SK-N-SH (cell line): ENCODE measurements around the gene FOXA1. TPM values are rescaled to one million over a fixed set of nuclear protein-coding genes. Genes with fewer than 3 reads are reported as not detected.

Source experiments
- CTCF ChIA-PET: fragments of 300-600, 350-600 bp; formaldehyde crosslinking; extraction: SDS; loops from one replicate; lab custom pipeline; 2021; lab: Yijun Ruan, JAX
- POLR2A ChIA-PET: fragments of 350-600 bp; sonication (Branson Sonifier 250); formaldehyde crosslinking; extraction: SDS; loops from one replicate; lab custom pipeline; 2020; ENCODE audit warnings: antibody characterized with exemption, inconsistent platforms; lab: Yijun Ruan, JAX
- DNase-seq: peaks from one replicate; pipeline ENCODE4 v3.0.0; 2012
- H2AFZ ChIP-seq: fragments of 200-600 bp; sonication (generic); 2 replicates; pipeline ENCODE4 v1.8.1; 2016; ENCODE audit warnings: antibody characterized with exemption, mild to moderate bottlenecking, low read depth
- H3F3A ChIP-seq: fragments of 200-600 bp; sonication (generic); replicated peaks from 2 replicates; pipeline ENCODE3; 2016; ENCODE audit warnings: antibody characterized with exemption, mild to moderate bottlenecking; ENCODE audit not compliant: insufficient read depth
- H3K27ac ChIP-seq, 2 experiments: fragments of 200-500 bp in 1 of 2; fragments of 200-600 bp in 1 of 2; sonication (Bioruptor generic) in 1 of 2; sonication (generic), shearing (Covaris generic) in 1 of 2; 2 replicates each; pipeline versions ENCODE4 v1.5.1 to v1.6.1; 2014 to 2016; ENCODE audit warnings: low read depth in 2 of 2, inconsistent platforms in 1 of 2, low read length in 1 of 2, mild to moderate bottlenecking in 1 of 2, mixed read lengths in 1 of 2
- H3K27me3 ChIP-seq: fragments of 200-600 bp; sonication (generic), shearing (Covaris generic); 2 replicates; pipeline ENCODE4 v1.6.1; 2016; ENCODE audit warnings: mixed run types; ENCODE audit not compliant: insufficient read depth
- H3K36me3 ChIP-seq, 2 experiments: fragments of 200-500 bp in 1 of 2; fragments of 200-600 bp in 1 of 2; sonication (Bioruptor generic) in 1 of 2; sonication (generic) in 1 of 2; replicated peaks in 1 of 2; 2 replicates each; pipeline versions ENCODE3 to v1.5.1; 2014 to 2016; ENCODE audit warnings: low read length in 1 of 2, mild to moderate bottlenecking in 1 of 2; ENCODE audit not compliant: insufficient read depth in 2 of 2, control insufficient read depth in 1 of 2
- H3K4me1 ChIP-seq, 2 experiments: fragments of 200-500 bp in 1 of 2; fragments of 200-600 bp in 1 of 2; sonication (Bioruptor generic) in 1 of 2; sonication (generic), shearing (Covaris generic) in 1 of 2; 2 replicates each; pipeline versions ENCODE4 v1.5.1 to v1.6.1; 2014 to 2016; ENCODE audit warnings: low read depth in 1 of 2, low read length in 1 of 2, mixed run types in 1 of 2; ENCODE audit not compliant: insufficient read depth in 2 of 2, control insufficient read depth in 1 of 2
- H3K4me2 ChIP-seq: fragments of 200-600 bp; sonication (generic), shearing (Covaris generic); 2 replicates; pipeline ENCODE4 v1.6.1; 2017; ENCODE audit warnings: mixed run types
- H3K4me3 ChIP-seq, 2 experiments: fragments of 200-500 bp in 1 of 2; fragments of 200-600 bp in 1 of 2; sonication (Bioruptor generic) in 1 of 2; sonication (generic), shearing (Covaris generic) in 1 of 2; 2 replicates each; pipeline versions ENCODE4 v1.5.1 to v1.8.1; 2014 to 2016; ENCODE audit warnings: low read depth in 2 of 2, inconsistent platforms in 1 of 2, low read length in 1 of 2, mild to moderate bottlenecking in 1 of 2, mixed read lengths in 1 of 2, moderate library complexity in 1 of 2
- H3K79me2 ChIP-seq: fragments of 200-600 bp; sonication (generic); 2 replicates; pipeline ENCODE4 v1.8.1; 2017; ENCODE audit warnings: mild to moderate bottlenecking; ENCODE audit not compliant: insufficient read depth
- H3K9ac ChIP-seq: fragments of 200-600 bp; sonication (generic); 2 replicates; pipeline ENCODE4 v1.6.1; 2017; ENCODE audit warnings: mixed run types
- H3K9me2 ChIP-seq: fragments of 200-600 bp; sonication (generic); 2 replicates; pipeline ENCODE4 v1.6.1; 2017; ENCODE audit warnings: mixed run types
- H3K9me3 ChIP-seq: fragments of 200-600 bp; sonication (generic); 2 replicates; pipeline ENCODE4 v1.6.1; 2017; ENCODE audit warnings: mixed run types, mild to moderate bottlenecking, moderate library complexity
- H4K20me1 ChIP-seq: fragments of 200-600 bp; sonication (generic); 2 replicates; pipeline ENCODE4 v1.6.1; 2017; ENCODE audit warnings: mild to moderate bottlenecking, mixed run types; ENCODE audit not compliant: insufficient read depth
- EP300 ChIP-seq, 2 experiments: IDR thresholded peaks; 2 replicates each; pipeline versions ENCODE4 v1.4.0 to v1.6.1; 2012; ENCODE audit warnings: borderline replicate concordance in 1 of 2, low read depth in 1 of 2, low read length in 1 of 2
- GATA2 ChIP-seq: sonication (generic); formaldehyde crosslinking; IDR thresholded peaks from 2 replicates; pipeline ENCODE4 v1.5.0; 2020; ENCODE audit warnings: mild to moderate bottlenecking, missing genetic modification reagents
- MXI1 ChIP-seq: IDR thresholded peaks from 2 replicates; pipeline ENCODE4 v1.6.1; 2012; ENCODE audit warnings: mild to moderate bottlenecking, low read depth, low read length, improper control_type of control experiment
- NFIC ChIP-seq: IDR thresholded peaks from 2 replicates; pipeline ENCODE4 v1.4.0; 2012; ENCODE audit warnings: borderline replicate concordance
- NRF1 ChIP-seq: IDR thresholded peaks from 2 replicates; pipeline ENCODE4 v1.6.1; 2012; ENCODE audit warnings: low read depth, mild to moderate bottlenecking, low read length
- SMC3 ChIP-seq: IDR thresholded peaks from 2 replicates; pipeline ENCODE4 v1.6.1; 2012; ENCODE audit warnings: low read depth, low read length, improper control_type of control experiment
- TAF1 ChIP-seq: IDR thresholded peaks from 2 replicates; pipeline ENCODE4 v1.6.1; 2012; ENCODE audit warnings: low read depth, mild to moderate bottlenecking, low read length, moderate library complexity, borderline replicate concordance
- WGBS: methylation state at CpG from one replicate; pipeline ENCODE4 v1.1.6; 2017; ENCODE audit warnings: low lambda C conversion rate; 5-methylcytosine and 5-hydroxymethylcytosine counted together
- polyA plus RNA-seq, 3 experiments: library from polyadenylated mRNA; depleted of rRNA; stranded (reverse); fragments of >200 nt; gene quantifications; 2 replicates each; pipeline ENCODE4 v1.2.3, GENCODE V29; 2012
- TF ChIP-seq, protein P1 (sequence below): fragments of 200-600 bp; sonication (generic); IDR thresholded peaks from 2 replicates; pipeline ENCODE4 v1.6.1; 2017; ENCODE audit warnings: antibody characterized with exemption, mild to moderate bottlenecking, moderate library complexity
- TF ChIP-seq, protein P2 (sequence below): IDR thresholded peaks from 2 replicates; pipeline ENCODE4 v1.4.0; 2012; ENCODE audit warnings: low read depth, borderline replicate concordance
- TF ChIP-seq, protein P3 (sequence below): fragments of 150-350 bp; IDR thresholded peaks from 2 replicates; pipeline ENCODE4 v1.6.1; 2017; ENCODE audit warnings: antibody characterized with exemption, low read length, low read depth, borderline replicate concordance
- TF ChIP-seq, protein P4 (sequence below): IDR thresholded peaks from 2 replicates; pipeline ENCODE4 v1.6.1; 2012; ENCODE audit warnings: mild to moderate bottlenecking, low read depth, low read length, moderate library complexity

Gene FOXA1
- polyA plus RNA-seq, 1 of the 3 experiments (the other 2 are of a cell fraction) = not detected

DNA sequence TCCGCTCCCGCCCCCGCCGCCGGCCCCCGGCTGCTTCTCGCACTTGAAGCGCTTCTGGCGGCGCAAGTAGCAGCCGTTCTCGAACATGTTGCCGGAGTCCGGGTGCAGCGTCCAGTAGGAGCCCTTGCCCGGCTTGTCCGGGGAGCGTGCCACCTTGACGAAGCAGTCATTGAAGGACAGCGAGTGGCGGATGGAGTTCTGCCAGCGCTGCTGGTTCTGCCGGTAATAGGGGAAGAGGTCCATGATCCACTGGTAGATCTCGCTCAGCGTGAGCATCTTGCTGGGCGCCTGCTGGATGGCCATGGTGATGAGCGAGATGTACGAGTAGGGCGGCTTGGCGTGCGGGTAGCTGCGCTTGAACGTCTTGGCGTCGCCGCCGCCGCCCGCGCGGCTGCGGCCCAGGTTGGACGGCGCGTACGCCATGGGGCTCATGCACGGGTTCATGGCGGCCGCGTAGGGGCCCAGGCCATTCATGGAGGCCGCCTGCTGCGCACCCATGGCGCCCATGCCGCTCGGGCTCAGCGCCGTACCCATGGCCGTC, 3.0 kb downstream of the FOXA1 start:
- no peaks in the 10 kb centered on the region for H3F3A ChIP-seq
- TF ChIP-seq, protein P1, sequence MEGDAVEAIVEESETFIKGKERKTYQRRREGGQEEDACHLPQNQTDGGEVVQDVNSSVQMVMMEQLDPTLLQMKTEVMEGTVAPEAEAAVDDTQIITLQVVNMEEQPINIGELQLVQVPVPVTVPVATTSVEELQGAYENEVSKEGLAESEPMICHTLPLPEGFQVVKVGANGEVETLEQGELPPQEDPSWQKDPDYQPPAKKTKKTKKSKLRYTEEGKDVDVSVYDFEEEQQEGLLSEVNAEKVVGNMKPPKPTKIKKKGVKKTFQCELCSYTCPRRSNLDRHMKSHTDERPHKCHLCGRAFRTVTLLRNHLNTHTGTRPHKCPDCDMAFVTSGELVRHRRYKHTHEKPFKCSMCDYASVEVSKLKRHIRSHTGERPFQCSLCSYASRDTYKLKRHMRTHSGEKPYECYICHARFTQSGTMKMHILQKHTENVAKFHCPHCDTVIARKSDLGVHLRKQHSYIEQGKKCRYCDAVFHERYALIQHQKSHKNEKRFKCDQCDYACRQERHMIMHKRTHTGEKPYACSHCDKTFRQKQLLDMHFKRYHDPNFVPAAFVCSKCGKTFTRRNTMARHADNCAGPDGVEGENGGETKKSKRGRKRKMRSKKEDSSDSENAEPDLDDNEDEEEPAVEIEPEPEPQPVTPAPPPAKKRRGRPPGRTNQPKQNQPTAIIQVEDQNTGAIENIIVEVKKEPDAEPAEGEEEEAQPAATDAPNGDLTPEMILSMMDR = no peak
- TF ChIP-seq NRF1 (no peak), EP300 (IDR thresholded peaks at IDR 0.05; ENCODE audit: borderline replicate concordance in 1 of 2, low read depth in 1 of 2, low read length in 1 of 2) (no peak), SMC3 (no peak), MXI1 (no peak), NFIC (no peak)
- no peaks in the 10 kb centered on the region for H3K9me2 ChIP-seq
- no peak overlapping the region for H3K4me2 ChIP-seq
- CTCF ChIA-PET = no interaction called here
- no peaks in the 10 kb centered on the region for H3K4me1 ChIP-seq
- peaks cover 33% of the 10 kb centered on the region for H3K27me3 ChIP-seq
- WGBS = 60% methylated on average over 1 of the region's 58 CpGs
- H3K4me3 ChIP-seq = no peak overlapping the region
- no peak overlapping the region for H3K9ac ChIP-seq
- H3K9me3 ChIP-seq = no peaks in the 10 kb centered on the region
- no peak for DNase-seq
- no peak overlapping the region for H2AFZ ChIP-seq
- no peak overlapping the region for H3K27ac ChIP-seq
- no peaks in the 10 kb centered on the region for H4K20me1 ChIP-seq
- POLR2A ChIA-PET = no interaction called here
- no peaks in the 10 kb centered on the region for H3K36me3 ChIP-seq
- H3K79me2 ChIP-seq = no peaks in the 10 kb centered on the region

DNA sequence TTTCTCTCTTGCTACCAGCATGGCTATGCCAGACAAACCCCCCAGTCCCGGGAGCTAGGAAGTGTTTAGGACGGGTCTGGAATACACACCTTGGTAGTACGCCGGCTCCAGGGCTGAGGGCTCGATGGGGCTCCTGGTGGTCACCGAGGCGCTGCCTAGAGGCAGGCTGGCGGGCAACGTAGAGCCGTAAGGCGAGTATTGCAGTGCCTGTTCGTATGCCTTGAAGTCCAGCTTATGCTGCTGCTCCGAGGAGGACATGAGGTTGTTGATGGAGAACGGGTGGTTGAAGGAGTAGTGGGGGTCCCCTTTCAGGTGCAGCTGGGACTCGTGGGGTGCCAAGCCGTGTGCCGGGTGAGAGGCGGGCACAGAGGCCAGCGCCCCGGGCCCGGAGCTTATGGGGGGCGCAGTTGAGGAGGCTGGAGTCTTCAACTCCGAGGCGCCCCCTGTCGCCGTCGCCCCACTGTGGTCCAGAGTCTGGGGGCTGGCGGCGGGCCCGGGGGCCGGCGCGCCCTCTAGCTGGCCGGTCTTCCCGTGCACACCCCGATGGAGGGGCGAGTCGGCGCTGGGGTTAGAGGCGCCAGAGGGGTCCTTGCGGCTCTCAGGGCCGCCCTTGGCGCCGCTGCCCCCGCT, 3.6 kb downstream of the FOXA1 start:
- WGBS = 26% methylated on average over 18 of the region's 45 CpGs
- no peak overlapping the region for H2AFZ ChIP-seq
- no peak for DNase-seq
- no peaks in the 10 kb centered on the region for H3K9me2 ChIP-seq
- no peaks in the 10 kb centered on the region for H3K4me1 ChIP-seq
- H4K20me1 ChIP-seq = no peaks in the 10 kb centered on the region
- no peak for TF ChIP-seq TAF1
- TF ChIP-seq GATA2 (CRISPR knock-in tag) = no peak
- TF ChIP-seq NFIC = no peak
- TF ChIP-seq, protein P2, sequence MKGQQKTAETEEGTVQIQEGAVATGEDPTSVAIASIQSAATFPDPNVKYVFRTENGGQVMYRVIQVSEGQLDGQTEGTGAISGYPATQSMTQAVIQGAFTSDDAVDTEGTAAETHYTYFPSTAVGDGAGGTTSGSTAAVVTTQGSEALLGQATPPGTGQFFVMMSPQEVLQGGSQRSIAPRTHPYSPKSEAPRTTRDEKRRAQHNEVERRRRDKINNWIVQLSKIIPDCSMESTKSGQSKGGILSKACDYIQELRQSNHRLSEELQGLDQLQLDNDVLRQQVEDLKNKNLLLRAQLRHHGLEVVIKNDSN = no peak
- TF ChIP-seq, protein P3, sequence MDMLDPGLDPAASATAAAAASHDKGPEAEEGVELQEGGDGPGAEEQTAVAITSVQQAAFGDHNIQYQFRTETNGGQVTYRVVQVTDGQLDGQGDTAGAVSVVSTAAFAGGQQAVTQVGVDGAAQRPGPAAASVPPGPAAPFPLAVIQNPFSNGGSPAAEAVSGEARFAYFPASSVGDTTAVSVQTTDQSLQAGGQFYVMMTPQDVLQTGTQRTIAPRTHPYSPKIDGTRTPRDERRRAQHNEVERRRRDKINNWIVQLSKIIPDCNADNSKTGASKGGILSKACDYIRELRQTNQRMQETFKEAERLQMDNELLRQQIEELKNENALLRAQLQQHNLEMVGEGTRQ = no peak
- TF ChIP-seq, protein P4, sequence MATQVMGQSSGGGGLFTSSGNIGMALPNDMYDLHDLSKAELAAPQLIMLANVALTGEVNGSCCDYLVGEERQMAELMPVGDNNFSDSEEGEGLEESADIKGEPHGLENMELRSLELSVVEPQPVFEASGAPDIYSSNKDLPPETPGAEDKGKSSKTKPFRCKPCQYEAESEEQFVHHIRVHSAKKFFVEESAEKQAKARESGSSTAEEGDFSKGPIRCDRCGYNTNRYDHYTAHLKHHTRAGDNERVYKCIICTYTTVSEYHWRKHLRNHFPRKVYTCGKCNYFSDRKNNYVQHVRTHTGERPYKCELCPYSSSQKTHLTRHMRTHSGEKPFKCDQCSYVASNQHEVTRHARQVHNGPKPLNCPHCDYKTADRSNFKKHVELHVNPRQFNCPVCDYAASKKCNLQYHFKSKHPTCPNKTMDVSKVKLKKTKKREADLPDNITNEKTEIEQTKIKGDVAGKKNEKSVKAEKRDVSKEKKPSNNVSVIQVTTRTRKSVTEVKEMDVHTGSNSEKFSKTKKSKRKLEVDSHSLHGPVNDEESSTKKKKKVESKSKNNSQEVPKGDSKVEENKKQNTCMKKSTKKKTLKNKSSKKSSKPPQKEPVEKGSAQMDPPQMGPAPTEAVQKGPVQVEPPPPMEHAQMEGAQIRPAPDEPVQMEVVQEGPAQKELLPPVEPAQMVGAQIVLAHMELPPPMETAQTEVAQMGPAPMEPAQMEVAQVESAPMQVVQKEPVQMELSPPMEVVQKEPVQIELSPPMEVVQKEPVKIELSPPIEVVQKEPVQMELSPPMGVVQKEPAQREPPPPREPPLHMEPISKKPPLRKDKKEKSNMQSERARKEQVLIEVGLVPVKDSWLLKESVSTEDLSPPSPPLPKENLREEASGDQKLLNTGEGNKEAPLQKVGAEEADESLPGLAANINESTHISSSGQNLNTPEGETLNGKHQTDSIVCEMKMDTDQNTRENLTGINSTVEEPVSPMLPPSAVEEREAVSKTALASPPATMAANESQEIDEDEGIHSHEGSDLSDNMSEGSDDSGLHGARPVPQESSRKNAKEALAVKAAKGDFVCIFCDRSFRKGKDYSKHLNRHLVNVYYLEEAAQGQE = no peak
- H3K9ac ChIP-seq = no peak overlapping the region
- ChIA-PET CTCF (no interaction called here), POLR2A (no interaction called here)
- no peak overlapping the region for H3K4me2 ChIP-seq
- H3F3A ChIP-seq = no peaks in the 10 kb centered on the region
- H3K27ac ChIP-seq = no peak overlapping the region
- peaks cover 33% of the 10 kb centered on the region for H3K27me3 ChIP-seq
- no peaks in the 10 kb centered on the region for H3K9me3 ChIP-seq
- no peak overlapping the region for H3K4me3 ChIP-seq
- no peaks in the 10 kb centered on the region for H3K79me2 ChIP-seq
- no peaks in the 10 kb centered on the region for H3K36me3 ChIP-seq
